HG03159 (cell line): ENCODE measurements around the gene XIST.
"Not testable (repeated sequence)": the region's sequence is repeated elsewhere in the genome, so short reads cannot be mapped to it uniquely, and the experiment has no call there.

Experiments used
- ATAC-seq: cut with Tn5 transposase; IDR thresholded peaks from one replicate; pipeline ENCODE4 v1.9.1; 2021; ENCODE audit warnings: mild to moderate bottlenecking, moderate library complexity; ENCODE audit not compliant: unreplicated experiment

Gene XIST

GRCh38 chrX:73817393-73818199 is 34.9 kb downstream of the XIST start:
- ATAC-seq, result no peak

- ATAC-seq, result no peak
These were observed 40.3 kb downstream of the XIST start for GRCh38 chrX:73812256-73812655.

GRCh38 chrX:73804109-73804508 is 48.4 kb downstream of the XIST start:
- ATAC-seq, result not testable (repeated sequence)

DNA sequence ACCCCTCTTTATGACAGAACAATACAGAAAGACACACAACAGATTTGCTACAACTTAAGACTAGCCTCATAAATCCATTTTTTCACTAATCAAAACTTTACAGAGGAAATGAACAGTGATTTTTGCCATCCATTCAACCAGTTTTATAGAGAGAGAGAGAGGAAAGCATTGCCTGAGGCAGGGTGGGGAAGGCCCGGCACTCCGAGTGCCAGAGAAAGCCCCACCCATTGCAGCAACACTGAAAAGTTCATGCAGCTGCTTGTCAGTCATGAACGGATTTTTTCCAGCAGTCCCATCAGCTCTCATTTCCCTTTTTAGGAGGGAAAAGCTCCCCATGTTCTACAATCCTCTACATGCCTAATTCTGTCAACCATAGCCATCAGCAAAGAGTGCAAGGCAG is 52.6 kb downstream of the XIST start:
- no peak for ATAC-seq

DNA sequence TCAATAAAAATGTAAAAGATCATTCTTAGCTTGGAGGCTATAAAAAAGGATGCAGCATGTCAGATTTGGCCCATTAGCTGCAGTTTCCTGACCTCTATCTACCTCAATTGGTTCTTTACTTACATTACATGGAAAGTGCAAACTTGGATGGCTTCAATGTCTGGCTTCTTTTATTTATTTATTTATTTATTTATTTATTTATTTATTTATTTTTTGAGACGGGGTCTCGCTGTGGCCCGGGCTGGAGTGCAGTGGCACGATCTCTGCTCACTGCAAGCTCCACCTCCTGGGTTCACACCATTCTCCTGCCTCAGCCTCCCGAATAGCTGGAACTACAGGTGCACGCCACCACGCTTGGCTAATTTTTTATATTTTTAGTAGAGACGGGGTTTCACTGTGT is 60.0 kb downstream of the XIST start:
- not testable (repeated sequence) for ATAC-seq

DNA sequence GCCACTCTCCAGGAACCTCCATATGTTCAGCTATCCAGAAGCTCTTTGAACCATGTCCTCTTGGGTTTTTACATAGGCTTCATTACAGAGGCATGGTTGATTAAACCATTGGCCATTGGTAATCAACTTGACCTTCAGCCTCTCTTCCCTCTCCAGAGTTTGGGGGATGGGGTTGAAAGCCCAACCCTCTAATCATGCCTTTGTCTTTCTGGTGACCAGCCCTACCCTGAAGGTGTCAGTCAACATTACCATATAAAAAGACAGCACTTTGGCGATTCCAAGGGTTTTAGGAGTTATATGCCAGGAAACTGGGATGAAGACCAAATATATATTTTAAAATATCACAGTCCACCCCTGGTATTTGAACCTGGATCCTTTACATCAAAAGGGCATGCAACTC is 67.0 kb downstream of the XIST start:
- ATAC-seq, result no peak
